ENCODE results near the gene SH2D4B.
"Not testable (repeated sequence)": the region's sequence is repeated elsewhere in the genome, so short reads cannot be mapped to it uniquely, and the experiment has no call there.

The SH2D4B gene

GRCh38 chr10:80524190-80524909 is 13.4 kb upstream of the SH2D4B start:
- no peak for DNase-seq (ENCODE audit: low read depth)

DNA sequence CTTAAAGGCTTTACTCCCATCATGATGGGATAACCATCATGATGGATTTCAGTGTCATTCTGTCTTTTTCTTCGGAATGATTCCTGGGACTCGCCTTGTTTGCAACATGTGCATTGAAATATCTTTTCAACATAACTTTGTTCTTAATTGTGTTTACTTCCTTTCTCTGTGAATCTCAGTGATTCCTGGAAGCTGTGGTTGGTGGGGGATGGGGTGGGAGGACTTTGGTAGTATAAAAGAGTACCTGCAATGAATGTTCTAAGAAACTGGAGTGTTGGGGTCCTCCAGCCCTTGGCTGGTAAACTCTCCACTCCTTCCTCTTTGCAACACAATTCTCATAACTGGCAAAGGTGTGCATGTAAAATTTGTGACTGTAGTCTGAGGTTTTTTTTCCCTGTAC is 11.5 kb upstream of the SH2D4B start:
- DNase-seq (ENCODE audit: low read depth): no peak

- no peak for DNase-seq (ENCODE audit: low read depth)
Measured at GRCh38 chr10:80526742-80527141, 11.0 kb upstream of the SH2D4B start.

DNA sequence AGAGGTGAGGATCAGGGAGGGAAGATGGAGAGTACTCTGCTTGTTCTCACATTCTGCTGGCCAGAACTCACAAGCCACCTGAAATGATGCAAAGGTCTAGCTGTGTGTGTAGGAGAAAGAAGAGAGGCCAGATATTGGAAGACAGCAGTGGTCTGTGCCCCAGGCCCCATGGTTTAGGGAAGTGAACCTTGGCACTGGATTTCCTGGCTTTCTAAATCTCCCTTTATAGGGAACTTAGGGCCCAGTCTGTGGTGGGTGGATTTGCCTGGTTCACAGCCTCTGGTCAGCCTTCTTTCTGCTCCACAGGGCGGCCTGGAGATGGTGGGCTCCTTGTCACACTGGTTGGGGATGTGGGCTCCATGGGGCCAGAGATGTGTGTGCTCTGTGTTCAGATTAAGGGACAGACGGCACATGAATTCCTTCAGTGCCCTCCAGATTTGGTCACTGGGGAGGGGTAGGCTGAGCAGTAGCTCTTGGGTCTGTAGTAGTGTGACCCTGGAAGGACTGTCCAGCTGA is 9.5 kb upstream of the SH2D4B start:
- no peak for DNase-seq (ENCODE audit: low read depth)

GRCh38 chr10:80528901-80529300 is 8.8 kb upstream of the SH2D4B start:
- no peak for DNase-seq (ENCODE audit: low read depth)

GRCh38 chr10:80529604-80530003 is 8.1 kb upstream of the SH2D4B start:
- no peak for DNase-seq (ENCODE audit: low read depth)

GRCh38 chr10:80530251-80530650 is 7.5 kb upstream of the SH2D4B start:
- DNase-seq (ENCODE audit: low read depth): no peak

GRCh38 chr10:80530816-80531215 is 6.9 kb upstream of the SH2D4B start:
- DNase-seq (ENCODE audit: low read depth): no peak

- no peak for DNase-seq (ENCODE audit: low read depth)
Measured at GRCh38 chr10:80532571-80532970, 5.1 kb upstream of the SH2D4B start.

- DNase-seq (ENCODE audit: low read depth): not testable (repeated sequence)
Measured at GRCh38 chr10:80534059-80534458, 3.6 kb upstream of the SH2D4B start.

- DNase-seq (ENCODE audit: low read depth): not testable (repeated sequence)
Measured at GRCh38 chr10:80534646-80535045, 3.1 kb upstream of the SH2D4B start.

GRCh38 chr10:80535671-80536360 is 1.9 kb upstream of the SH2D4B start:
- peak; percentile 53 for DNase-seq (ENCODE audit: low read depth)

DNA sequence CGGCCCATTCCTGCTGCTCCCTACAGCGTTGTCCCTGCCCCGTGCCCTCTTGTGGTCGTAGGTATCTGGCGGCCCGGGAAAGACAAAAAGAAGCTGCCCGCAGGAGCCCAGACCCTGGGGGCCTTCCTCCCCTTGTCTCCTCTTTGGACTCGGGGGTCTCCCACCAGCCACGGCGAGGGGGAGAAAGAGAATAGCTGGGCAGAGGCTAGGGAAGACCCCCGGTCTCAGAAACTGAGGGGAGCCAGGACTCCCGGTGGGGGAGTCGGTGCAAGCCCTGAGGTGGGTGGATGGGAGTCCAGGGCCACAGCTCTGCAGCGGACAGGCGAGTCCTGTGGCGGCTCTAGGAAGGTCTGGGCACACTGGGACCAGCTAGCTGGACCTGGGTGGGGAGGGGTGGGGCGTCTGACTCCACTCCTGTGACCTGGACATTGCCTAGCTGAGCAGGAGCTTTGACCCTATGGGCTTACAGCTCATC is 1.3 kb upstream of the SH2D4B start:
- DNase-seq (ENCODE audit: low read depth): no peak

DNA sequence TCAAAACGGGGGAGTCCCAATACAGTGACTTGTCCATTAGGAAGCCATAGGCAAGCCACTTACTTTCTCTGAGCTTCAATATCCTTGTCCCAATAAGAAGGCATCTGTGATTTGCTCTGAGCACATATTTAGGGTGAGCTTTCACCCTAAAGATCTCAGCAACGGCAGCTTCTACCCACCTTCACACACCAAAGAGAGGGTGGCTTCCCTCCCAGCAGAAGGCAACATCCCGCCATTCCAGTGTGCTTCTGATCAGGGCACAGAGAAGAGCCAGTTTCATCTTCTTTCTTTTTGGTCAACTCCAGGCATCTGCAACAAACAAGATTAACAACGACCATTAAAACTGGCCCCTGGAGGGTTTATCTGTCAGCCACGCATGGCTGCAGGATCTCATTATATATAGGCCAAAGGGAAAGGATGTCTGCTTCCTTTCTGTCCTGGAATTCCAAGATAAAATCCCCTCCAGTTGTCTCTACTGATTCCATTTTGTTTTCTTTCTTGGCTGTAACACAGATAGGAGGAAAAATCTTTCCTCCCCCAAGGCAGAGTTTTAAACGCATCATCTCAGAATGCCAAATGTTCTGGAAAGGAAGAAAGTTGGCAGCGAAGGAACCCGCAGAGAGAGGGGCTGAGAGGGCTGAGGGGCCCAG is 491 bp upstream of the SH2D4B start:
- no peak for DNase-seq (ENCODE audit: low read depth)

DNA sequence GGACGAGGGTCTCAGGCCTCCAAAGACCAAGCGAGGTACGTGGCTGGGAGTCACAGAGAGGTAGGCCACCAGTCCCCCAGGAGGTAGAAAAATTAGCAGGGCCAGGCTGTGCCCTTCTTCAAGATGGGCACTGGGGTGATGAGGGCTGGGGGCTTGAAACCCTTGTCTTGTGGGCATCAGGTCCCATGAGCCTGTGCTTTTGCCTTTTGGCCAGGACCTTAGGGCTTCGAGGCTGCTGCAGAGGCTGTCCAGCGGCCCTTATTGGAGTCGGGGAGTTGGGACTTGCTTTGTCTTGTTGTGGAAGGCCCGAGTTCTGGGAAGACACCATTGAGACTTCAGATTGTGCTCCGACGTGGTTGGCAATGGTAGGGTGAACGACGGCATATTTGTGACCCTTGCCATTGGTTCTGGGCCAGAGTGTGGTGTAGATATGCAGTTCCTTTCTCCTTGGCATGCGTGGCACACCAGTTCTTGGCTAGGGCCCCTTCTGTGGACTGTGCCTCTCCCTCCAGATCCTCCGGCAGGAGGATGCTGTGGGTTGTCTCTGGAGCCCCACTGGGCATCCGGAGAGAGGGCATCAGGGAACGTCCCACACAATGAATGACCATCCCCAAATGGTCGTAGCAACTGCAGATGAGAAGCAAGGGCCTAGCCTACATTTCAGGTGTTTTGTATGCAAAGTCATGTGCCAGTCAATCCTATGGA is 931 bp downstream of the SH2D4B start:
- no peak for DNase-seq (ENCODE audit: low read depth)

DNA sequence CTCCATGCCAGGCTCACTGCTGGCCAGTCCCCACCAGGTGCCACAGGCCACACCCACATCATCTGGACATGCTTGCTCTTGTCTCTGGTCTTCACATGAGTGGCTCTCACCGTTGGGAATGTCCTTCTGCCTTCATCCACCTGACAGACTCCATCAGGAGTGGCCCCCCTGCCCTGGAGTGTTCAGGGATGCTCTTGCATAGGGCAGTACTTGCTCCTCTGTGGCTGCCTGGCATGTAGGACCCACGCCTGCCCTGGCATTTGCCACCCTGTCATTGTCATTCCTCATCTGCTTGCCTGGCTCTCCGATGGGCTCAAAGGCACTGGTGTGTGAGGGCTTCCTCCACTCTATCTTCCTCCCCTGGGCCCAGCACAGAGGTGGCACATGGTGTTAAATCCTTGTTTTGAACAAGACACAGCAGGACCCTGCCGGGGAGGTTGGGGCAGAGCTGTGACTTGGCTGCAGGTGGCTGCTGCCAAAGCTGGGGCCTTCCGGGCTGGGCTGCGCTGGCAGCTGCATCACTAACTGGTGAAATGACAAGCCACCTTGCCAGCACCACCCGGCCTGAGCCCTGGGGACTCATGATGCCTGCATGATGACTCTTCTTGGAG is 1.8 kb downstream of the SH2D4B start:
- DNase-seq (ENCODE audit: low read depth): no peak

DNA sequence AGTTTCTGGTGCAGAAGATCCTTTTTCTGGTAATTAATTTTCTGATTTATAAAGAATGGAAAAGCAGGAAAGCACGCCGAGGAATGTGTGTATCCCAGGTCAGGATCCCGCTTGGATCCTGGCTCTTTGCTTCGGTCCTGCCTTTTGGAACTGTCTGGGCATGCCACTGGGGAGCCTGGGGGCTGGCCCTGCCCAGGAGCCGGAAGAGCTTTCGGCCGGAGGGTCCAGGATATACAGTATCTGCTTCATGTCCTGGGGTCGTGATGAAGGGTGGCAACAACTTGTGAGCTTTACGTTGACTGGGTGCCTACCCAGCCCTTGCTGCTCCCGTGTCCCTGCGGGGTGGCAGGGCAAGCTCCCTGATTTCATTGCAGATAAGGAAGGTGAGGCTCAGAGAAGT is 2.4 kb downstream of the SH2D4B start:
- DNase-seq (ENCODE audit: low read depth): no peak

DNA sequence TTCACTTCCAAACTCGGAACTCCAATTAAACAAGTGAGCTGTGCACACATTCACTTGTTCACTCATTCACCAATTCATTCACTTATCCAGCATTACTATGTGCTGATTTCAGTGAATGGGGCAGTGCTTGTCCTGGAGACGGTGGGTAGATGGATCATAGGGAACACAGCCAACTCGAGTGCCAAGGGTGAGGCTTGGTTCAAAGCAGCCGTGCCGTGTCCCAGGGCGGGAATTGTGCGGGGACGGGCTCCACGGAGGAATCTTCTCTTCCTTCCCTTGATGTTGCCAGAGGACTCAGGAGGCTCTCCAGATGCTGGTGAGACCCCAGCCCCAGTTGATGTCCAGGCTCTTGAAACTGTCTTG is 2.9 kb downstream of the SH2D4B start:
- DNase-seq (ENCODE audit: low read depth): no peak

- no peak for DNase-seq (ENCODE audit: low read depth)
Measured at GRCh38 chr10:80540981-80541750, 3.5 kb downstream of the SH2D4B start.

GRCh38 chr10:80542053-80542452 is 4.4 kb downstream of the SH2D4B start:
- DNase-seq (ENCODE audit: low read depth): no peak

DNA sequence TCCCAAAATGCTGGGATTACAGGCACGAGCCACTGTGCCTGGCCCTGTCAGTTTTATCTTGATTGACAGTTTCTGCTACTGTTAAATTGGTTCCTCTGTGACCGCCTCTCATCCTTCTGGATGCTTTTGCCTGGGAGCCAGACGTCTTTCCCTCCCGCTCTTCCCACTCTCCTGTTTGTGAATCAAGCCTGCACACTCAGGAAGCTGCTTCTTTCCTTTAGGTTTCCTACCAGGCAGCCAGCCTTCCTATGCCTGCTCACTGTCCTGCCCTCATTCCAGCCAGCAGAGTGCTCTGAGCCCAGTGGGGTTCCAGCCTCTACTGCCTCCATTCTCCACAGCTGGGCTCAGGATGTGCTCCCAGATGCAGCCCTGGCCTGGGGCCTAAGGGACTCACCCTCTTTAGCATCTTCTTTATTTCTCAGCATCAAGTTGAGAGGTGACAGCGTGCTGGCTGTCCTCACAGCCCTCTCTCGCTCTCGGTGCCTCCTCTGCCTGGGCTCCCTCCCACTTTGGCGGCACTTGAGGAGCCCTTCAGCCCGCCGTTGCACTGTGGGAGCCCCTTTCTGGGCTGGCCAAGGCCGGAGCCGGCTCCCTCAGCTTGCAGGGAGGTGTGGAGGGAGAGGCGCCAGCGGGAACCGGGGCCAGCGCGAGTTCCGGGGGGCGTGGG is 5.1 kb downstream of the SH2D4B start:
- no peak for DNase-seq (ENCODE audit: low read depth)

All from stimulated activated CD8-positive, alpha-beta memory T cell treated with anti-CD3 and anti-CD28 coated beads, Interleukin-15, amount 100 ng/mL, for 24 hours (primary cell).